GM23248 (cell line): ENCODE measurements around the gene ERGIC2. TPM values are rescaled to one million over a fixed set of nuclear protein-coding genes. Genes with fewer than 3 reads are reported as not detected.
"Not testable (repeated sequence)": the region's sequence is repeated elsewhere in the genome, so short reads cannot be mapped to it uniquely, and the experiment has no call there.

Source experiments
- DNase-seq: peaks from one replicate; pipeline ENCODE4 v3.0.0-alpha.2; 2015
- H2AFZ ChIP-seq: fragments of 200-600 bp; sonication (generic); 2 replicates; pipeline ENCODE4 v1.6.1; 2016; ENCODE audit warnings: antibody characterized with exemption
- H3F3A ChIP-seq: fragments of 200-600 bp; sonication (generic); 2 replicates; pipeline ENCODE4 v1.6.1; 2016; ENCODE audit warnings: mild to moderate bottlenecking, antibody characterized with exemption, mixed run types; ENCODE audit not compliant: insufficient read depth
- H3K27ac ChIP-seq: fragments of 200-600 bp; sonication (generic); 2 replicates; pipeline ENCODE4 v1.5.1; 2016; ENCODE audit warnings: mild to moderate bottlenecking
- H3K27me3 ChIP-seq: fragments of 200-600 bp; sonication (generic); replicated peaks from 2 replicates; pipeline ENCODE4 v1.6.1; 2016; ENCODE audit warnings: mild to moderate bottlenecking; ENCODE audit not compliant: insufficient read depth
- H3K36me3 ChIP-seq: fragments of 200-600 bp; sonication (generic); 2 replicates; pipeline ENCODE4 v1.6.1; 2016; ENCODE audit warnings: low read depth, mild to moderate bottlenecking
- H3K4me1 ChIP-seq: fragments of 200-600 bp; sonication (generic); 2 replicates; pipeline ENCODE4 v1.6.1; 2016; ENCODE audit warnings: mild to moderate bottlenecking; ENCODE audit not compliant: insufficient read depth
- H3K4me2 ChIP-seq: fragments of 200-600 bp; sonication (generic); one replicate; pipeline ENCODE4 v1.6.1; 2016; ENCODE audit warnings: mild to moderate bottlenecking; ENCODE audit not compliant: unreplicated experiment
- H3K4me3 ChIP-seq: fragments of 200-600 bp; sonication (generic); 2 replicates; pipeline ENCODE4 v1.5.1; 2016; ENCODE audit warnings: mild to moderate bottlenecking
- H3K79me2 ChIP-seq: fragments of 200-600 bp; sonication (generic); 2 replicates; pipeline ENCODE4 v1.6.1; 2016; ENCODE audit warnings: mild to moderate bottlenecking; ENCODE audit not compliant: insufficient read depth
- H3K9ac ChIP-seq: fragments of 200-600 bp; sonication (generic); 2 replicates; pipeline ENCODE4 v1.6.1; 2016; ENCODE audit warnings: mild to moderate bottlenecking
- H3K9me2 ChIP-seq: fragments of 200-600 bp; sonication (generic); 2 replicates; pipeline ENCODE4 v1.6.1; 2016; ENCODE audit warnings: mixed run types, mild to moderate bottlenecking, moderate library complexity; ENCODE audit not compliant: insufficient read depth
- H3K9me3 ChIP-seq: fragments of 200-600 bp; sonication (generic); one replicate; pipeline ENCODE4 v1.6.1; 2017; ENCODE audit warnings: low read depth
- H4K20me1 ChIP-seq: fragments of 200-600 bp; sonication (generic); 2 replicates; pipeline ENCODE4 v1.6.0; 2016; ENCODE audit not compliant: insufficient read depth
- EZH2 ChIP-seq: fragments of 200-600 bp; sonication (generic); IDR thresholded peaks from 2 replicates; pipeline ENCODE4 v1.6.1; 2018; ENCODE audit warnings: antibody characterized with exemption, mild to moderate bottlenecking; ENCODE audit not compliant: insufficient read depth, poor library complexity, severe bottlenecking
- EZH2phosphoT487 ChIP-seq: fragments of 200-600 bp; sonication (generic); IDR thresholded peaks from 2 replicates; pipeline ENCODE4 v1.6.1; 2018; ENCODE audit warnings: antibody characterized with exemption, moderate library complexity, mild to moderate bottlenecking, low read depth; ENCODE audit not compliant: insufficient read depth
- WGBS, 2 experiments: methylation state at CpG; one replicate each; pipeline ENCODE4 v1.1.6; 2015 to 2017; ENCODE audit warnings: low lambda C conversion rate in 2 of 2, low coverage in 1 of 2; ENCODE audit errors: missing lambda C conversion rate in 2 of 2; 5-methylcytosine and 5-hydroxymethylcytosine counted together
- in situ Hi-C: fragments of 300-500 bp; cut with MboI; formaldehyde crosslinking; loops from 2 replicates; pipeline ENCODE4 v1.15.0; 2020
- polyA plus RNA-seq: library from polyadenylated mRNA; unstranded; fragments of >200 nt; fragmentation: Nextera tagmentation; extraction: Ambion mirVana; gene quantifications from 2 replicates; pipeline ENCODE4 v1.2.1, GENCODE V29; 2016
- total RNA-seq: library from RNA; depleted of rRNA; stranded (reverse); fragments of >200 nt; shearing (Covaris generic); gene quantifications from 2 replicates; pipeline ENCODE4 v1.2.3, GENCODE V29; 2014; rRNA removed

The ERGIC2 gene
- total and polyA plus RNA-seq, 2 experiments from 2014 or later, result 171 to 179 TPM

- H3K4me1 ChIP-seq, result peaks cover 5% of the 10 kb centered on the region
- H3F3A ChIP-seq, result peaks cover under 1% of the 10 kb centered on the region; the same call in 1 of the 2 replicates
- in situ Hi-C loops, result no loop called here
- DNase-seq, result no peak
- no peaks in the 10 kb centered on the region for H3K79me2 ChIP-seq
- 90 to 92% methylated on average over 3 of the region's 3 CpGs for WGBS, 2 experiments
- no peak overlapping the region for H3K4me3 ChIP-seq
- H2AFZ ChIP-seq, result no peak overlapping the region
- no peaks in the 10 kb centered on the region for H3K36me3 ChIP-seq
- TF ChIP-seq EZH2phosphoT487, result no peak
- no peak for TF ChIP-seq EZH2
- H3K9ac ChIP-seq, result no peak overlapping the region
- H4K20me1 ChIP-seq, result no peaks in the 10 kb centered on the region
- no peaks in the 10 kb centered on the region for H3K9me3 ChIP-seq
- no peaks in the 10 kb centered on the region for H3K9me2 ChIP-seq
- no peak overlapping the region for H3K27ac ChIP-seq
- H3K27me3 ChIP-seq, result no peaks in the 10 kb centered on the region
- H3K4me2 ChIP-seq, result no peak overlapping the region
These were observed 89.7 kb downstream of the ERGIC2 start for GRCh38 chr12:29291226-29291625.

GRCh38 chr12:29290475-29290874 lies 90.5 kb downstream of the ERGIC2 start:
- H3K9ac ChIP-seq, H3K9me2 ChIP-seq, H2AFZ ChIP-seq, in situ Hi-C loops, H3K79me2 ChIP-seq, H4K20me1 ChIP-seq, H3K4me2 ChIP-seq, H3K9me3 ChIP-seq, H3F3A ChIP-seq, DNase-seq, H3K4me1 ChIP-seq, H3K4me3 ChIP-seq, H3K36me3 ChIP-seq, H3K27me3 ChIP-seq, H3K27ac ChIP-seq: not testable (repeated sequence)

GRCh38 chr12:29288031-29288430 lies 92.9 kb downstream of the ERGIC2 start:
- H2AFZ ChIP-seq, result no peak overlapping the region
- in situ Hi-C loops, result no loop called here
- no peaks in the 10 kb centered on the region for H3K9me2 ChIP-seq
- DNase-seq, result no peak
- H3K27me3 ChIP-seq, result no peaks in the 10 kb centered on the region
- peaks cover 22% of the 10 kb centered on the region for H3K4me1 ChIP-seq
- H3K27ac ChIP-seq, result no peak overlapping the region
- H3K9ac ChIP-seq, result no peak overlapping the region
- H3K9me3 ChIP-seq, result no peaks in the 10 kb centered on the region
- TF ChIP-seq EZH2phosphoT487, result no peak
- no peak for TF ChIP-seq EZH2
- no peaks in the 10 kb centered on the region for H3K36me3 ChIP-seq
- no peaks in the 10 kb centered on the region for H3K79me2 ChIP-seq
- no peaks in the 10 kb centered on the region for H4K20me1 ChIP-seq
- H3F3A ChIP-seq, result peaks cover 4% of the 10 kb centered on the region; the same call in 1 of the 2 replicates
- H3K4me3 ChIP-seq, result no peak overlapping the region
- H3K4me2 ChIP-seq, result no peak overlapping the region

DNA sequence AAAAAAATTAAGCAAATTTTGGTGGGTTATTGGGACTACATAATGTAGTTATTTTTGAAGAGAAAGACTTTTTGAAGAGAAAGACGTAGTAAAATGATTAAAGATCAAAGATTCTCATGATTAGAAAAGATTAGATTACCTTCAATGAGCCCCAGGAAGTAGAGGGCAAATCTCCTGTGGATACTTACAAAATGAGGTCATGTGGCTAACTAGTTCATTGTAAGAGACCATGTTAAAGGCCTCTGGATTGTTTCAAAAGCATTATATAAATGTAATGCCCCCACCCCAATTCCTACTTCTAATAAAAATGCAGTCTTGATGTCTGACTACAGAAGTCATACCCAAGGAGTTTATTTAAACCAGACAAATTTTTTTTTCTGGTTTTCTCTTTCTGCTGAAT lies 93.3 kb downstream of the ERGIC2 start:
- Histone ChIP-seq H3K4me1 (peaks cover 22% of the 10 kb centered on the region), H3F3A (peaks cover 4% of the 10 kb centered on the region; the same call in 1 of the 2 replicates), H3K79me2 (no peaks in the 10 kb centered on the region), H3K9me3 (no peaks in the 10 kb centered on the region), H2AFZ (no peak overlapping the region), H3K9ac (no peak overlapping the region), H3K27me3 (no peaks in the 10 kb centered on the region), H3K4me3 (no peak overlapping the region), H3K36me3 (no peaks in the 10 kb centered on the region), H3K4me2 (no peak overlapping the region), H3K27ac (no peak overlapping the region), H3K9me2 (no peaks in the 10 kb centered on the region), H4K20me1 (no peaks in the 10 kb centered on the region)
- in situ Hi-C loops, result no loop called here
- DNase-seq, result no peak
- TF ChIP-seq EZH2 (no peak), EZH2phosphoT487 (no peak)
- WGBS, 2 experiments, result 81 to 92% methylated on average over 1 of the region's 1 CpG

Other genes starting within 250 kb of the ERGIC2 start
- 2.1 and 6.1 TPM in 2 replicates for gene FAR2, start 231.9 kb downstream of the ERGIC2 start, total RNA-seq
- 3.3 and 3.6 TPM in 2 replicates for gene FAR2, start 231.9 kb downstream of the ERGIC2 start, polyA plus RNA-seq
- 0.13 TPM in 1 of 2 replicates, not detected in the other for gene OVCH1, start 116.5 kb upstream of the ERGIC2 start, total RNA-seq
- gene OVCH1, start 116.5 kb upstream of the ERGIC2 start, polyA plus RNA-seq, result not detected in 2 replicates